Liver (tissue), 9 donors: ENCODE results near the gene ADGRA3. TPM values are rescaled to one million over a fixed set of nuclear protein-coding genes. Genes with fewer than 3 reads are reported as not detected.

Experiments used
- DNase-seq: peaks from one replicate; pipeline ENCODE4 v3.0.0-alpha.2; 2017; ENCODE audit warnings: low spot score
- H3K27ac ChIP-seq, 2 donors: one replicate each; pipeline ENCODE4 v1.7.0; 2013; ENCODE audit warnings: inconsistent platforms in 2 of 2, low read length in 2 of 2, control low read depth in 1 of 2, low read depth in 1 of 2, mild to moderate bottlenecking in 1 of 2
- H3K27me3 ChIP-seq, 4 donors: one replicate each; pipeline versions ENCODE4 v1.6.1 to v1.7.0; 2013; ENCODE audit warnings: low read length in 3 of 4, inconsistent platforms in 1 of 4, mild to moderate bottlenecking in 1 of 4, moderate library complexity in 1 of 4; ENCODE audit not compliant: control insufficient read depth in 4 of 4, insufficient read depth in 4 of 4
- H3K36me3 ChIP-seq, 4 donors: one replicate each; pipeline versions ENCODE4 v1.6.1 to v1.7.0; 2013; ENCODE audit warnings: low read length in 3 of 4, mild to moderate bottlenecking in 3 of 4, low read depth in 1 of 4, moderate library complexity in 1 of 4; ENCODE audit not compliant: control insufficient read depth in 4 of 4, insufficient read depth in 3 of 4
- H3K4me1 ChIP-seq, 4 donors: one replicate each; pipeline versions ENCODE4 v1.6.1 to v1.7.0; 2013; ENCODE audit warnings: low read length in 3 of 4, mild to moderate bottlenecking in 3 of 4, moderate library complexity in 1 of 4; ENCODE audit not compliant: control insufficient read depth in 4 of 4, insufficient read depth in 4 of 4
- H3K4me3 ChIP-seq, 3 donors: one replicate each; pipeline versions ENCODE4 v1.6.1 to v1.7.0; 2013; ENCODE audit warnings: low read length in 3 of 3, control low read depth in 1 of 3, low read depth in 1 of 3, mild to moderate bottlenecking in 1 of 3
- H3K9ac ChIP-seq, 2 donors: one replicate each; pipeline ENCODE4 v1.7.0; 2013; ENCODE audit warnings: low read length in 2 of 2, mild to moderate bottlenecking in 2 of 2, moderate library complexity in 2 of 2, control low read depth in 1 of 2, low read depth in 1 of 2
- H3K9me3 ChIP-seq, 4 donors: one replicate each; pipeline versions ENCODE4 v1.6.1 to v1.7.0; 2013; ENCODE audit warnings: low read length in 3 of 4; ENCODE audit not compliant: control insufficient read depth in 4 of 4
- CTCF ChIP-seq: fragments of 150-350 bp; IDR thresholded peaks from 2 replicates; pipeline ENCODE4 v1.5.1; 2017; ENCODE audit warnings: improper control_type of control experiment, low read depth, low read length; ENCODE audit not compliant: missing input control
- FOXA1 ChIP-seq: IDR thresholded peaks from 2 replicates; pipeline ENCODE4 v1.6.1; 2016; ENCODE audit warnings: antibody characterized with exemption
- FOXA2 ChIP-seq: IDR thresholded peaks from 2 replicates; pipeline ENCODE4 v1.6.1; 2016; ENCODE audit warnings: antibody characterized with exemption
- GABPA ChIP-seq, 2 donors: IDR thresholded peaks in 1 of 2; conservative IDR thresholded peaks in 1 of 2; 2 replicates each; pipeline ENCODE4 v1.6.1; 2016; ENCODE audit warnings: antibody characterized with exemption in 2 of 2, mild to moderate bottlenecking in 1 of 2, moderate library complexity in 1 of 2
- HNF4G ChIP-seq: IDR thresholded peaks from 2 replicates; pipeline ENCODE4 v1.6.1; 2016; ENCODE audit warnings: antibody characterized with exemption
- RAD21 ChIP-seq, 2 donors: IDR thresholded peaks; 2 replicates each; pipeline ENCODE4 v1.6.1; 2016; ENCODE audit warnings: antibody characterized with exemption in 2 of 2, mild to moderate bottlenecking in 2 of 2
- REST ChIP-seq: IDR thresholded peaks from 2 replicates; pipeline ENCODE4 v1.6.1; 2016; ENCODE audit warnings: antibody characterized with exemption, mild to moderate bottlenecking
- RXRA ChIP-seq, 2 donors: IDR thresholded peaks; 2 replicates each; pipeline ENCODE4 v1.6.1; 2017 to 2018; ENCODE audit warnings: antibody characterized with exemption in 2 of 2, mild to moderate bottlenecking in 1 of 2
- SP1 ChIP-seq: IDR thresholded peaks from 2 replicates; pipeline ENCODE4 v1.6.1; 2018; ENCODE audit warnings: antibody characterized with exemption, mild to moderate bottlenecking
- YY1 ChIP-seq: IDR thresholded peaks from 2 replicates; pipeline ENCODE4 v1.6.1; 2016; ENCODE audit warnings: antibody characterized with exemption, mild to moderate bottlenecking
- ZBTB33 ChIP-seq: IDR thresholded peaks from 2 replicates; pipeline ENCODE4 v1.6.1; 2016; ENCODE audit warnings: antibody characterized with exemption
- WGBS: extraction: QIAGEN DNeasy Blood & Tissue Kit; methylation state at CpG from one replicate; pipeline ENCODE4 v1.1.7; 2013; 5-methylcytosine and 5-hydroxymethylcytosine counted together
- polyA plus RNA-seq, 2 donors: library from polyadenylated mRNA; stranded (reverse) in 1 of 2; unstranded in 1 of 2; fragments of 200-250 nt in 1 of 2; fragments of >200 nt in 1 of 2; fragmentation: Nextera tagmentation in 1 of 2; extraction: Ambion mirVana in 1 of 2; gene quantifications; one replicate each; pipeline versions ENCODE4 v1.2.1 to v1.2.3, GENCODE V29; 2013 to 2015
- total RNA-seq, 2 donors: library from RNA; depleted of rRNA; stranded (reverse); fragments of >200 nt; gene quantifications; one replicate each; pipeline ENCODE4 v1.2.3, GENCODE V29; 2014
- donor health status: healthy.
- donor health status: healthy.
- donor health status: healthy.
- donor health status: healthy.
- donor health status: healthy.

Gene ADGRA3
- total and polyA plus RNA-seq, 4 donors = 15.2 to 239 (median 32.6) TPM

- H3K9ac ChIP-seq = no peak overlapping the region
- no peaks in the 10 kb centered on the region for H3K4me1 ChIP-seq
- peaks cover 5 to 27% (median 17%) of the 10 kb centered on the region in 4 donors for H3K36me3 ChIP-seq
- 37% methylated on average over 3 of the region's 3 CpGs for WGBS
- TF ChIP-seq RAD21 (IDR thresholded peaks at IDR 0.05) (peak; percentile 83 to 85), CTCF (peak; percentile 64), GABPA (IDR thresholded peaks at IDR 0.05 in 1 of 2, conservative IDR thresholded peaks at IDR 0.05 in 1 of 2) (no peak), FOXA2 (no peak)
- DNase-seq = peak; percentile 37
- no peak overlapping the region for H3K4me3 ChIP-seq
- no peaks in the 10 kb centered on the region for H3K27me3 ChIP-seq
- H3K27ac ChIP-seq = no peak overlapping the region
- no peaks in the 10 kb centered on the region for H3K9me3 ChIP-seq
Observed at GRCh38 chr4:22389240-22389870, 126.5 kb downstream of the ADGRA3 start.

DNA sequence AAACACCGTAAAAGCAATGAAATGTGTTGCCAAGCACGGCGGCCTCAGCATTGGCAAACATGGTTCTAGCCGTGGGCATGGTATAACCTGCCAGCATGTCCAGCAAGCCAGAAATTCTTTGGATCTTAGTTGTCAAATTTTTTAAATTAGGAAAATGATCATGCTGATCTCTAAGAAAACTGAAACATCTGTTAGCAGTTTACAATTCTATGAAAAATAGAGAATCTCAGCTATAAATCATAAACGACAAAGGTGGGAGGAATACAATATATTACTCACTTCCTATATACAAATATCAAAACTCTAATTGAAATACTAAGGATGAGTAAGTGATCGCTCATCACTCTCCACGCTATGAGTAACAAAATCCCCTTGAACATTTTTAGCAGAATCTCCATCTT is 130.3 kb downstream of the ADGRA3 start:
- TF ChIP-seq FOXA1 (no peak), REST (no peak), FOXA2 (no peak)
- peaks cover 0 to 4% (median 0%) of the 10 kb centered on the region in 4 donors for H3K4me1 ChIP-seq
- H3K27ac ChIP-seq = no peak overlapping the region
- no peak overlapping the region for H3K4me3 ChIP-seq
- H3K27me3 ChIP-seq = no peaks in the 10 kb centered on the region
- H3K9ac ChIP-seq = no peak overlapping the region
- DNase-seq = no peak
- H3K36me3 ChIP-seq = peaks cover 5 to 24% (median 15%) of the 10 kb centered on the region in 4 donors
- H3K9me3 ChIP-seq = no peaks in the 10 kb centered on the region
- WGBS = 83% methylated on average over 7 of the region's 7 CpGs

DNA sequence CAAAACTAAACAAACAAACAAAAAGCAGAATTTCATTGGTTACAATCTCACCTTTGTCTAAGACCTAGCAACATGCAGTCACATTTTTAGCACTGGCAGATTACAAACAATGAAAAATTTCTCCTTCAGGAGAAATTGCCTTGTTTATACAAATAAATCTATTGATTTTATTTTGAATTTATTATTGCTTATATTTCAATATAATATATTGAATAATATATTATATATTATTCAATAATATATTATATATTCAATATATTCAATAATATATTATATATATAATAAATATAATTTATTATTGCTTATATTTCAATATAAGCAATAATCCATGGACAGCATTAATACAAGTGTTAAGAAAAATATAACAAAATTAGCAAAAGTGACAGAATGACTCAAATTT is 131.7 kb downstream of the ADGRA3 start:
- TF ChIP-seq CTCF = no peak
- no peak for TF ChIP-seq ZBTB33
- TF ChIP-seq YY1 = no peak
- TF ChIP-seq HNF4G = no peak
- no peak for TF ChIP-seq REST
- no peak for TF ChIP-seq RXRA (IDR thresholded peaks at IDR 0.05)
- TF ChIP-seq SP1 = no peak
- no peak overlapping the region for H3K9ac ChIP-seq
- DNase-seq = no peak
- H3K27me3 ChIP-seq = no peaks in the 10 kb centered on the region
- H3K4me1 ChIP-seq = peaks cover 0 to 4% (median 0%) of the 10 kb centered on the region in 4 donors
- peaks cover 3 to 22% (median 13%) of the 10 kb centered on the region in 4 donors for H3K36me3 ChIP-seq
- no peak overlapping the region for H3K4me3 ChIP-seq
- no peak overlapping the region for H3K27ac ChIP-seq
- no peaks in the 10 kb centered on the region for H3K9me3 ChIP-seq
